ENCODE data around the gene ATXN7L1.

The ATXN7L1 gene

GRCh38 chr7:105776986-105777910 lies 99.2 kb downstream of the ATXN7L1 start:
- Histone ChIP-seq H3K27ac (no peak overlapping the region), H3K9me3 (no peaks in the 10 kb centered on the region), H3K4me1 (ENCODE audit: control insufficient read depth in 1 of 2, insufficient read depth in 1 of 2, low read depth in 1 of 2, low read length in 1 of 2) (no peaks in the 10 kb centered on the region), H3K36me3 (no peaks in the 10 kb centered on the region), H3K4me3 (ENCODE audit: low read depth in 1 of 2, low read length in 1 of 2) (no peak overlapping the region), H3K27me3 (no peaks in the 10 kb centered on the region)
- no peak for TF ChIP-seq CTCF (IDR thresholded peaks at IDR 0.05)

GRCh38 chr7:105776068-105776790 lies 100.2 kb downstream of the ATXN7L1 start:
- Histone ChIP-seq H3K9me3 (no peaks in the 10 kb centered on the region), H3K36me3 (no peaks in the 10 kb centered on the region), H3K4me1 (ENCODE audit: control insufficient read depth in 1 of 2, insufficient read depth in 1 of 2, low read depth in 1 of 2, low read length in 1 of 2) (no peaks in the 10 kb centered on the region), H3K27me3 (no peaks in the 10 kb centered on the region), H3K4me3 (ENCODE audit: low read depth in 1 of 2, low read length in 1 of 2) (no peak overlapping the region), H3K27ac (no peak overlapping the region)
- no peak for TF ChIP-seq CTCF (IDR thresholded peaks at IDR 0.05)

- no peaks in the 10 kb centered on the region for H3K4me1 ChIP-seq (ENCODE audit: control insufficient read depth in 1 of 2, insufficient read depth in 1 of 2, low read depth in 1 of 2, low read length in 1 of 2)
- no peaks in the 10 kb centered on the region for H3K27me3 ChIP-seq
- no peak for TF ChIP-seq CTCF (IDR thresholded peaks at IDR 0.05)
- H3K9me3 ChIP-seq = no peaks in the 10 kb centered on the region
- no peaks in the 10 kb centered on the region for H3K36me3 ChIP-seq
- no peak overlapping the region for H3K27ac ChIP-seq
- no peak overlapping the region for H3K4me3 ChIP-seq (ENCODE audit: low read depth in 1 of 2, low read length in 1 of 2)
These were observed 100.8 kb downstream of the ATXN7L1 start for GRCh38 chr7:105775580-105775979.

GRCh38 chr7:105773030-105773460 lies 103.4 kb downstream of the ATXN7L1 start:
- Histone ChIP-seq H3K36me3 (no peaks in the 10 kb centered on the region), H3K27ac (no peak overlapping the region), H3K4me1 (ENCODE audit: control insufficient read depth in 1 of 2, insufficient read depth in 1 of 2, low read depth in 1 of 2, low read length in 1 of 2) (no peaks in the 10 kb centered on the region), H3K4me3 (ENCODE audit: low read depth in 1 of 2, low read length in 1 of 2) (no peak overlapping the region), H3K27me3 (no peaks in the 10 kb centered on the region), H3K9me3 (no peaks in the 10 kb centered on the region)
- TF ChIP-seq CTCF (IDR thresholded peaks at IDR 0.05) = no peak

- H3K4me3 ChIP-seq (ENCODE audit: low read depth in 1 of 2, low read length in 1 of 2) = no peak overlapping the region
- no peak for TF ChIP-seq CTCF (IDR thresholded peaks at IDR 0.05)
- no peak overlapping the region for H3K27ac ChIP-seq
- no peaks in the 10 kb centered on the region for H3K4me1 ChIP-seq (ENCODE audit: control insufficient read depth in 1 of 2, insufficient read depth in 1 of 2, low read depth in 1 of 2, low read length in 1 of 2)
- H3K36me3 ChIP-seq = no peaks in the 10 kb centered on the region
- H3K9me3 ChIP-seq = no peaks in the 10 kb centered on the region
- no peaks in the 10 kb centered on the region for H3K27me3 ChIP-seq
These were observed 106.3 kb downstream of the ATXN7L1 start for GRCh38 chr7:105769901-105770628.
